K562 (cell line): ENCODE data around the gene SGO1. TPM values are rescaled to one million over a fixed set of nuclear protein-coding genes. Genes with fewer than 3 reads are reported as not detected.

Experiments
- ATF3 ChIP-seq, 2 experiments: fragments of 450-650 bp in 1 of 2; sonication (generic) in 1 of 2; formaldehyde crosslinking in 1 of 2; IDR thresholded peaks in 1 of 2; conservative IDR thresholded peaks in 1 of 2; 2 replicates each; pipeline versions ENCODE4 v1.6.1 to v1.8.1; 2016 to 2023; ENCODE audit warnings: mild to moderate bottlenecking in 2 of 2, moderate library complexity in 2 of 2, inconsistent platforms in 1 of 2, missing genetic modification reagents in 1 of 2
- ATF7 ChIP-seq: fragments of 450-650 bp; IDR thresholded peaks from 2 replicates; pipeline ENCODE4 v1.7.1; 2014; ENCODE audit warnings: mild to moderate bottlenecking, moderate library complexity
- CBFA2T2 ChIP-seq: fragments of 450-650 bp; conservative IDR thresholded peaks from 2 replicates; pipeline ENCODE4 v1.6.1; 2017; ENCODE audit warnings: mild to moderate bottlenecking
- GTF2B ChIP-seq: IDR thresholded peaks from 2 replicates; pipeline ENCODE4 v1.6.1; 2011; ENCODE audit not compliant: insufficient read length; ENCODE audit errors: extremely low read depth
- HMGXB4 ChIP-seq: sonication (generic); formaldehyde crosslinking; IDR thresholded peaks from 2 replicates; pipeline ENCODE4 v1.8.1; 2023; ENCODE audit warnings: mild to moderate bottlenecking, missing genetic modification reagents
- MITF ChIP-seq: IDR thresholded peaks from 2 replicates; pipeline ENCODE4 v1.6.1; 2014; ENCODE audit warnings: antibody characterized with exemption
- MTF1 ChIP-seq: fragments of 250-450 bp; sonication (Bioruptor Pico); IDR thresholded peaks from 2 replicates; pipeline ENCODE4 v1.9.0; 2021; ENCODE audit warnings: moderate library complexity, mild to moderate bottlenecking, inconsistent platforms, borderline replicate concordance
- NR2F6 ChIP-seq: fragments of 450-650 bp; formaldehyde crosslinking; IDR thresholded peaks from 2 replicates; pipeline ENCODE4 v1.4.0; 2020; ENCODE audit warnings: mild to moderate bottlenecking
- NRF1 ChIP-seq, 2 experiments: fragments of 450-650 bp; IDR thresholded peaks in 1 of 2; conservative IDR thresholded peaks in 1 of 2; 2 replicates each; pipeline ENCODE4 v1.6.1; 2014; ENCODE audit warnings: mild to moderate bottlenecking in 2 of 2
- PHB2 ChIP-seq: fragments of 450-650 bp; IDR thresholded peaks from 2 replicates; pipeline ENCODE4 v1.6.1; 2017; ENCODE audit warnings: low read depth
- PPARD ChIP-seq: fragments of 250-450 bp; sonication (Bioruptor Pico); IDR thresholded peaks from 2 replicates; pipeline ENCODE4 v1.8.0; 2022; ENCODE audit warnings: inconsistent platforms, mild to moderate bottlenecking, moderate library complexity
- STAG1 ChIP-seq: sonication (generic); formaldehyde crosslinking; IDR thresholded peaks from 2 replicates; pipeline ENCODE4 v1.5.0; 2020; ENCODE audit warnings: missing genetic modification reagents, borderline replicate concordance
- TRIM25 ChIP-seq: fragments of 450-650 bp; IDR thresholded peaks from 2 replicates; pipeline ENCODE4 v1.7.0; 2016; ENCODE audit warnings: borderline replicate concordance
- ZBTB1 ChIP-seq: sonication (generic); formaldehyde crosslinking; IDR thresholded peaks from 2 replicates; pipeline ENCODE4 v1.8.1; 2023; ENCODE audit warnings: missing genetic modification reagents, low read depth, mild to moderate bottlenecking, borderline replicate concordance
- ZNF766 ChIP-seq: fragments of 200-800 bp; sonication (Bioruptor generic); conservative IDR thresholded peaks from 2 replicates; pipeline ENCODE4 v1.6.1; 2016; ENCODE audit warnings: missing genetic modification characterization, missing compliant biosample characterization
- polyA plus RNA-seq, 8 experiments: library from polyadenylated mRNA; depleted of rRNA in 4 of 8; stranded (reverse) in 5 of 8; unstranded in 3 of 8; fragments of >200 nt; fragmentation: Nextera tagmentation in 2 of 8; fragmentation: Illumina TruSeq in 1 of 8; extraction: Ambion mirVana in 2 of 8; extraction: Trizol in 1 of 8; gene quantifications; 2 replicates each; pipeline versions ENCODE4 v1.2.1 to v1.2.3, GENCODE V29; 2011 to 2014; ENCODE audit warnings: inconsistent platforms in 1 of 8, missing spikeins in 1 of 8
- total RNA-seq, 7 experiments: library from RNA; depleted of rRNA in 6 of 7; stranded (reverse); fragments of >200 nt in 6 of 7; fragmentation: Illumina TruSeq in 2 of 7; extraction: Trizol in 2 of 7; gene quantifications; 2 replicates each; pipeline versions ENCODE4 v1.2.1 to v1.2.3, GENCODE V29; 2011 to 2021; ENCODE audit warnings: low replicate concordance in 1 of 7
- TF ChIP-seq, protein P1 (sequence below), 2 experiments: fragments of 250-450 bp in 1 of 2; fragments of 450-650 bp in 1 of 2; sonication (Bioruptor Pico) in 1 of 2; IDR thresholded peaks; 2 replicates each; pipeline versions ENCODE4 v1.6.1 to v1.8.0; 2016 to 2021; ENCODE audit warnings: mild to moderate bottlenecking in 2 of 2, moderate library complexity in 2 of 2, missing compliant biosample characterization in 1 of 2, missing genetic modification characterization in 1 of 2

The SGO1 gene
- total and polyA plus RNA-seq, 9 of the 15 experiments (the other 6 are each of a cell fraction or from before 2014, with no cell fraction given): 13.7 to 57.3 (median 28.2) TPM

DNA sequence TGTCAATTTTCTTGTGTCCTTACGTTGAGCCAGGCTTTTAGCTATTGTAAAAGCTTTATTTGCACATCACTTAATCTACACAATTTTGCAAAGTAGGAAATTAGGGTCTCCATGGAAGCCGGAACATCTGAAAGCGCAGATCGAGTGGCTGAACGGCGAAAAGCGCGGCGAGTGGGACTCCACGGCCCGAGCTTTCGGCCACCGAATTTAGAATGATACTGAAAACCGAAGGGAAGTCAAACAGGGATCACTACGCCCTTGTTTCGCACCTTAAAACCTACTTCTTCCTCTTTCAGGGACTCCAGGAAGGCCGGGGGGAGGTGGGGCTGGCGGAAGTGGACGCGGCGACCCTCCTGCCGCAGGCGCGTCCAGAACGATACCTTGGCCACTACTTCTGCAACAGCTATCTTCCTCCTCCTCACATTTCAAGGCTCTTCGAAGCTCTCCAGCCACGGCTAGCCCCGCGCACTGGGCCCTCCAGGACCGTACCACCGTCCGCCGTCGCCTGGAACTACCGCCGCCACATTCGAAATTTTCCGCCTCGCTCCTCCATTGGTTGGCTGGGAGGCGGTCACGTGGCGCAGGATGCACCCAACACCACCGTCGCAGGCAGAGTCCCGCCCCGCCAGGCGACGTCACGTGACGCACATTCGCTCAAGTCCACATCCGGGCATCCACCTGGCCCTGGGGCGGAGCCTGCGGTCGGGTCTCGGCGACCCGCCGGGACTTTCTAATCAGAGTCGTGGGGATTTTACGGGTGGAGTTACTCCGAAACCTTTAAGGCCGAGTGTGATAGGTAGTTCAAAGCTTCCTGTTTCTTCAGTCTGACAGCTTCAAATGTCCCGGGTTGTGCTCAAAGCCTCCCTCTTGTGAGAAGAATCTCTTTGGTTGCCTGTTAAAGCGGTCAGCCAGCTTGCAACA, at the start of gene SGO1 (continued):
- 0 out of 2 replicates have a peak, but pooled peaks have one; percentile 76 for TF ChIP-seq NR2F6
- TF ChIP-seq ATF7: peak; percentile 96
- peak; percentile 99 for TF ChIP-seq CBFA2T2
- TF ChIP-seq PHB2: no peak
- TF ChIP-seq STAG1: no peak
- no peak for TF ChIP-seq GTF2B
- TF ChIP-seq ZNF766: no peak
- 0 out of 2 replicates have a peak, but pooled peaks have one; percentile 38 for TF ChIP-seq ZBTB1
- no peak for TF ChIP-seq PPARD (CRISPR knock-in tag)
- TF ChIP-seq, protein P1, sequence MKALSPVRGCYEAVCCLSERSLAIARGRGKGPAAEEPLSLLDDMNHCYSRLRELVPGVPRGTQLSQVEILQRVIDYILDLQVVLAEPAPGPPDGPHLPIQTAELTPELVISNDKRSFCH (CRISPR knock-in tag; IDR thresholded peaks at IDR 0.05): no peak
- TF ChIP-seq, protein P1 (tag; IDR thresholded peaks at IDR 0.05): peak; percentile 81; the same call in 1 of the 2 replicates
- peak; percentile 87 to 89 for TF ChIP-seq NRF1 (conservative IDR thresholded peaks at IDR 0.05 in 1 of 2, IDR thresholded peaks at IDR 0.05 in 1 of 2)
- peak; percentile 70; the same call in 1 of the 2 replicates for TF ChIP-seq ATF3 (IDR thresholded peaks at IDR 0.05)
- peak; percentile 78 for TF ChIP-seq ATF3 (CRISPR knock-in tag; conservative IDR thresholded peaks at IDR 0.05)
- TF ChIP-seq TRIM25: 0 out of 2 replicates have a peak, but pooled peaks have one; percentile 11
- TF ChIP-seq MITF: peak; percentile 83
- TF ChIP-seq HMGXB4 (CRISPR knock-in tag): no peak; the same call in 1 of the 2 replicates
- no peak for TF ChIP-seq MTF1 (CRISPR knock-in tag)
